HG02588 (cell line): ENCODE measurements around the gene MICAL2.
A peak's percentile ranks its signal among the peaks of the same experiment; 100 is the strongest.

Source experiments
- ATAC-seq: cut with Tn5 transposase; IDR thresholded peaks from one replicate; pipeline ENCODE4 v1.9.1; 2021; ENCODE audit warnings: mild to moderate bottlenecking, moderate library complexity; ENCODE audit not compliant: unreplicated experiment

MICAL2 gene

GRCh38 chr11:12098601-12099000 lies 11.8 kb upstream of the MICAL2 start:
- ATAC-seq: no peak

GRCh38 chr11:12099132-12099873 lies 11.1 kb upstream of the MICAL2 start:
- no peak for ATAC-seq

GRCh38 chr11:12100429-12100828 lies 10.0 kb upstream of the MICAL2 start:
- ATAC-seq: no peak

GRCh38 chr11:12100841-12101242 lies 9.5 kb upstream of the MICAL2 start:
- no peak for ATAC-seq

GRCh38 chr11:12101318-12101717 lies 9.1 kb upstream of the MICAL2 start:
- no peak for ATAC-seq

GRCh38 chr11:12102588-12103410 lies 7.6 kb upstream of the MICAL2 start:
- ATAC-seq: no peak

- ATAC-seq: no peak
These were observed 6.8 kb upstream of the MICAL2 start for GRCh38 chr11:12103411-12104225.

GRCh38 chr11:12105471-12105870 lies 4.9 kb upstream of the MICAL2 start:
- ATAC-seq: no peak

GRCh38 chr11:12106101-12106500 lies 4.3 kb upstream of the MICAL2 start:
- no peak for ATAC-seq

GRCh38 chr11:12106501-12106900 lies 3.9 kb upstream of the MICAL2 start:
- ATAC-seq: no peak

- ATAC-seq: no peak
These were observed 1.4 kb upstream of the MICAL2 start for GRCh38 chr11:12108875-12109453.

GRCh38 chr11:12109591-12110196 lies 696 bp upstream of the MICAL2 start:
- ATAC-seq: no peak

- ATAC-seq: peak; percentile 28
These were observed 541 bp downstream of the MICAL2 start for GRCh38 chr11:12110714-12111548.

GRCh38 chr11:12111549-12112520 lies 1.4 kb downstream of the MICAL2 start:
- no peak for ATAC-seq

GRCh38 chr11:12112750-12113149 lies 2.4 kb downstream of the MICAL2 start:
- no peak for ATAC-seq

GRCh38 chr11:12113294-12113693 lies 2.9 kb downstream of the MICAL2 start:
- ATAC-seq: no peak

GRCh38 chr11:12114193-12115033 lies 4.0 kb downstream of the MICAL2 start:
- ATAC-seq: no peak
